SK-N-SH treated with all-trans-retinoic acid at 6 μM for 48 hours (cell line): ENCODE data around the gene GPRIN1.

ENCODE experiments used
- ATAC-seq: fragments of 200-7000 bp; cut with Tn5 transposase; 3 replicates; pipeline ENCODE4 v1.9.1; 2020; ENCODE audit warnings: mild to moderate bottlenecking, moderate library complexity
- ARNTL ChIP-seq: fragments of 450-650 bp; formaldehyde crosslinking; IDR thresholded peaks from 2 replicates; pipeline ENCODE4 v1.5.0; 2020; ENCODE audit warnings: low read depth, mild to moderate bottlenecking, moderate library complexity, borderline replicate concordance
- BACH2 ChIP-seq: fragments of 250-450 bp; sonication (Bioruptor Pico); IDR thresholded peaks from 2 replicates; pipeline ENCODE4 v1.9.0; 2021; ENCODE audit warnings: mild to moderate bottlenecking, borderline replicate concordance
- CSDC2 ChIP-seq: fragments of 250-450 bp; sonication (Bioruptor Pico); IDR thresholded peaks from 2 replicates; pipeline ENCODE4 v1.5.0; 2020; ENCODE audit warnings: mild to moderate bottlenecking, moderate library complexity
- CSRNP3 ChIP-seq: fragments of 250-450 bp; sonication (Bioruptor Pico); IDR thresholded peaks from 2 replicates; pipeline ENCODE4 v1.5.1; 2021; ENCODE audit warnings: mild to moderate bottlenecking, moderate library complexity
- ESRRG ChIP-seq: fragments of 250-450 bp; sonication (Bioruptor Pico); IDR thresholded peaks from 2 replicates; pipeline ENCODE4 v1.6.1; 2021; ENCODE audit warnings: mild to moderate bottlenecking
- GLIS3 ChIP-seq: fragments of 250-450 bp; sonication (Bioruptor Pico); IDR thresholded peaks from 2 replicates; pipeline ENCODE4 v1.5.0; 2020; ENCODE audit warnings: mild to moderate bottlenecking, moderate library complexity
- ISL1 ChIP-seq: fragments of 250-450 bp; sonication (Bioruptor Pico); IDR thresholded peaks from 2 replicates; pipeline ENCODE4 v2.1.2; 2022; ENCODE audit warnings: mild to moderate bottlenecking, moderate library complexity
- OSR1 ChIP-seq: fragments of 250-450 bp; sonication (Bioruptor Pico); IDR thresholded peaks from 2 replicates; pipeline ENCODE4 v1.8.0; 2022; ENCODE audit warnings: moderate library complexity, mild to moderate bottlenecking, inconsistent platforms
- PPARA ChIP-seq: fragments of 250-450 bp; sonication (Bioruptor Pico); IDR thresholded peaks from 2 replicates; pipeline ENCODE4 v1.5.0; 2020; ENCODE audit warnings: mild to moderate bottlenecking, borderline replicate concordance
- RARB ChIP-seq: fragments of 250-450 bp; sonication (Bioruptor Pico); IDR thresholded peaks from 2 replicates; pipeline ENCODE4 v1.8.0; 2021; ENCODE audit warnings: mild to moderate bottlenecking, moderate library complexity
- SNAI2 ChIP-seq: fragments of 250-450 bp; sonication (Bioruptor Pico); IDR thresholded peaks from 2 replicates; pipeline ENCODE4 v1.5.0; 2020; ENCODE audit warnings: mild to moderate bottlenecking, moderate library complexity
- TCF4 ChIP-seq: fragments of 250-450 bp; sonication (Bioruptor Pico); IDR thresholded peaks from 2 replicates; pipeline ENCODE4 v1.8.0; 2021; ENCODE audit warnings: mild to moderate bottlenecking, moderate library complexity, borderline replicate concordance
- TOX ChIP-seq: fragments of 250-450 bp; sonication (Bioruptor Pico); IDR thresholded peaks from 2 replicates; pipeline ENCODE4 v1.8.0; 2021; ENCODE audit warnings: mild to moderate bottlenecking, moderate library complexity, borderline replicate concordance
- TSHZ2 ChIP-seq: fragments of 250-450 bp; sonication (Bioruptor Pico); IDR thresholded peaks from 2 replicates; pipeline ENCODE4 v1.5.0; 2020; ENCODE audit warnings: mild to moderate bottlenecking, moderate library complexity
- ZC3H10 ChIP-seq: fragments of 250-450 bp; sonication (Bioruptor Pico); IDR thresholded peaks from 2 replicates; pipeline ENCODE4 v1.5.1; 2021; ENCODE audit warnings: mild to moderate bottlenecking, moderate library complexity
- ZFP3 ChIP-seq: fragments of 250-450 bp; sonication (Bioruptor Pico); IDR thresholded peaks from 2 replicates; pipeline ENCODE4 v1.5.0; 2020; ENCODE audit warnings: mild to moderate bottlenecking, moderate library complexity
- ZFP30 ChIP-seq: fragments of 450-650 bp; formaldehyde crosslinking; IDR thresholded peaks from 2 replicates; pipeline ENCODE4 v1.5.0; 2022; ENCODE audit warnings: mild to moderate bottlenecking, moderate library complexity
- ZNF565 ChIP-seq: fragments of 450-650 bp; formaldehyde crosslinking; conservative IDR thresholded peaks from 2 replicates; pipeline ENCODE4 v1.5.0; 2020; ENCODE audit warnings: low read depth, mild to moderate bottlenecking, moderate library complexity
- ZNF70 ChIP-seq: fragments of 450-650 bp; formaldehyde crosslinking; IDR thresholded peaks from 2 replicates; pipeline ENCODE4 v1.5.0; 2020; ENCODE audit warnings: mild to moderate bottlenecking, moderate library complexity
- ZNF8 ChIP-seq: fragments of 450-650 bp; formaldehyde crosslinking; IDR thresholded peaks from 2 replicates; pipeline ENCODE4 v1.5.0; 2020; ENCODE audit warnings: mild to moderate bottlenecking, moderate library complexity
- TF ChIP-seq, protein P1 (sequence below): fragments of 250-450 bp; sonication (Bioruptor Pico); IDR thresholded peaks from 2 replicates; pipeline ENCODE4 v1.8.0; 2020; ENCODE audit warnings: mild to moderate bottlenecking, moderate library complexity, borderline replicate concordance

Gene GPRIN1

DNA sequence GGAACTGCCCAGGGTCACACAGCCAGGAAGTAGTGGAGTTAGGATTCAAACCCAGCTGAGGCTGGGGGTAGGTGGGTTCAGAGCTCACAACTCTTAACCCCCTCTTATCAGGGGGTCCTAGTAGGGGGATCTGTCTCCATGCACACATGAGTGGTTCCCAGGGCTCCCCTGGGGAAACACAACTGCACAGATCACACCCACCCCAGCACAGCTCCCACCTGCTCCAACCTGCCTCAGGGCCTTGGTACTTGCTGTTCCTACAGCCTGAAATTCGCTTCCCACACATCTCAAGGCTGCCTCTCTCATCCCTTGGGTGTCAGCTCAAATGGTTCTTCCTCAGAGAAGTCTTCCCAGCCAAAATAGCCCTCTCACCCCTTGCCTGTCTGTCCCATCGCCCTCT is 15.6 kb upstream of the GPRIN1 start:
- TF ChIP-seq ZNF565 (CRISPR knock-in tag) (no peak), TCF4 (no peak), TSHZ2 (CRISPR knock-in tag) (no peak)
- no peak for ATAC-seq

DNA sequence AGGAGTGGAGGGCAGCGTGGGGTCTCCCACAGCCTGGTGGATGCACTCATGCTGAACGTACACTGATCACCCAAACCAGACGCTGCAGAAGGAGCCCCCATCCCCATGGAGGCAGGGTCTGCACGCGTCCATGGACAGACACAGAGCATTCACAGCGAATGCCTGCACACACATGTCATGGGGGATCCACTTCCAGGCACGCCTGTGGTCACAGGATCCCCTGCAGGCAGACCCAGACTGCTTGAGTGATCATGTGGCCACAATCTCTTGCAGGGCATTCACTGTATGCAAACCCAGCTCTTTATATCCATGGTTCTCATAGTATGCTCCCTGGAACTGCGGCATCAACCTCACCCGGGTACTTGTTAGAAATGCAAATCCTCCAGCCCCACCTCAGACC is 15.0 kb upstream of the GPRIN1 start:
- TF ChIP-seq RARB (CRISPR knock-in tag) (no peak), TOX (CRISPR knock-in tag) (no peak), TSHZ2 (CRISPR knock-in tag) (no peak), CSRNP3 (CRISPR knock-in tag) (no peak), BACH2 (CRISPR knock-in tag) (no peak), ZFP30 (CRISPR knock-in tag) (no peak), SNAI2 (no peak), CSDC2 (CRISPR knock-in tag) (no peak), ISL1 (CRISPR knock-in tag) (no peak), ARNTL (no peak), ZNF70 (CRISPR knock-in tag) (no peak), OSR1 (CRISPR knock-in tag) (no peak), ZNF565 (CRISPR knock-in tag) (no peak), ESRRG (CRISPR knock-in tag) (no peak), ZNF8 (CRISPR knock-in tag) (no peak), ZFP3 (CRISPR knock-in tag) (no peak), GLIS3 (CRISPR knock-in tag) (no peak), ZC3H10 (CRISPR knock-in tag) (no peak), PPARA (CRISPR knock-in tag) (no peak)
- TF ChIP-seq, protein P1, sequence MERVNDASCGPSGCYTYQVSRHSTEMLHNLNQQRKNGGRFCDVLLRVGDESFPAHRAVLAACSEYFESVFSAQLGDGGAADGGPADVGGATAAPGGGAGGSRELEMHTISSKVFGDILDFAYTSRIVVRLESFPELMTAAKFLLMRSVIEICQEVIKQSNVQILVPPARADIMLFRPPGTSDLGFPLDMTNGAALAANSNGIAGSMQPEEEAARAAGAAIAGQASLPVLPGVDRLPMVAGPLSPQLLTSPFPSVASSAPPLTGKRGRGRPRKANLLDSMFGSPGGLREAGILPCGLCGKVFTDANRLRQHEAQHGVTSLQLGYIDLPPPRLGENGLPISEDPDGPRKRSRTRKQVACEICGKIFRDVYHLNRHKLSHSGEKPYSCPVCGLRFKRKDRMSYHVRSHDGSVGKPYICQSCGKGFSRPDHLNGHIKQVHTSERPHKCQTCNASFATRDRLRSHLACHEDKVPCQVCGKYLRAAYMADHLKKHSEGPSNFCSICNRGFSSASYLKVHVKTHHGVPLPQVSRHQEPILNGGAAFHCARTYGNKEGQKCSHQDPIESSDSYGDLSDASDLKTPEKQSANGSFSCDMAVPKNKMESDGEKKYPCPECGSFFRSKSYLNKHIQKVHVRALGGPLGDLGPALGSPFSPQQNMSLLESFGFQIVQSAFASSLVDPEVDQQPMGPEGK (CRISPR knock-in tag) = no peak
- ATAC-seq = no peak

- no peak for ATAC-seq
- TF ChIP-seq CSRNP3 (CRISPR knock-in tag) = no peak
- TF ChIP-seq, protein P1 (CRISPR knock-in tag) = no peak
- TF ChIP-seq ZNF565 (CRISPR knock-in tag) = no peak
- no peak for TF ChIP-seq CSDC2 (CRISPR knock-in tag)
- no peak for TF ChIP-seq ZC3H10 (CRISPR knock-in tag)
- no peak for TF ChIP-seq ZFP30 (CRISPR knock-in tag)
- no peak for TF ChIP-seq GLIS3 (CRISPR knock-in tag)
- no peak for TF ChIP-seq TSHZ2 (CRISPR knock-in tag)
- no peak for TF ChIP-seq TCF4
- no peak for TF ChIP-seq PPARA (CRISPR knock-in tag)
- TF ChIP-seq ZFP3 (CRISPR knock-in tag) = no peak
Observed at GRCh38 chr5:176624142-176624541, 14.2 kb upstream of the GPRIN1 start.
